ENCODE measurements around the gene FRMD4B. TPM values are rescaled to one million over a fixed set of nuclear protein-coding genes. Genes with fewer than 3 reads are reported as not detected.

FRMD4B gene
- total and polyA plus RNA-seq, 2 experiments from 2014 or later = 6.4 to 12.8 TPM

DNA sequence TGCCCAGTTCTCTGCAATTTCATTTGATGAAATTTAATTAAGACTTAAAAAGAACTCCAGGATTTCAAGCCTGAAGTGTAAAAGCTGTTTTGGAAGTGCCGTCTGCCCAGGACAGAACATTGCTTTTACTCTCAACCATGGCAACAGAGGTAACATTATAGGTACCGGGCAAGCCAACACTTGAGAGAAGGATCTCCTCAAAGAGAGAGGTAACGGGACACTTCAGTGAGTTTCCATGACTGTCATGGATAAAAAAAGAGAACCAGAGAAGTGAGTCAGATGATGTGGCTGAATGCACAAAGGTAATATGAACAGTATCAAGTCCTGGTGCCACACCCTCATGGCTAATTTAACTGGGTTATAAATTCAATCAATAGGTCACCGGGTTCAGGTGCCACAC is 133.3 kb downstream of the FRMD4B start (continued):
- TF ChIP-seq, protein P1, sequence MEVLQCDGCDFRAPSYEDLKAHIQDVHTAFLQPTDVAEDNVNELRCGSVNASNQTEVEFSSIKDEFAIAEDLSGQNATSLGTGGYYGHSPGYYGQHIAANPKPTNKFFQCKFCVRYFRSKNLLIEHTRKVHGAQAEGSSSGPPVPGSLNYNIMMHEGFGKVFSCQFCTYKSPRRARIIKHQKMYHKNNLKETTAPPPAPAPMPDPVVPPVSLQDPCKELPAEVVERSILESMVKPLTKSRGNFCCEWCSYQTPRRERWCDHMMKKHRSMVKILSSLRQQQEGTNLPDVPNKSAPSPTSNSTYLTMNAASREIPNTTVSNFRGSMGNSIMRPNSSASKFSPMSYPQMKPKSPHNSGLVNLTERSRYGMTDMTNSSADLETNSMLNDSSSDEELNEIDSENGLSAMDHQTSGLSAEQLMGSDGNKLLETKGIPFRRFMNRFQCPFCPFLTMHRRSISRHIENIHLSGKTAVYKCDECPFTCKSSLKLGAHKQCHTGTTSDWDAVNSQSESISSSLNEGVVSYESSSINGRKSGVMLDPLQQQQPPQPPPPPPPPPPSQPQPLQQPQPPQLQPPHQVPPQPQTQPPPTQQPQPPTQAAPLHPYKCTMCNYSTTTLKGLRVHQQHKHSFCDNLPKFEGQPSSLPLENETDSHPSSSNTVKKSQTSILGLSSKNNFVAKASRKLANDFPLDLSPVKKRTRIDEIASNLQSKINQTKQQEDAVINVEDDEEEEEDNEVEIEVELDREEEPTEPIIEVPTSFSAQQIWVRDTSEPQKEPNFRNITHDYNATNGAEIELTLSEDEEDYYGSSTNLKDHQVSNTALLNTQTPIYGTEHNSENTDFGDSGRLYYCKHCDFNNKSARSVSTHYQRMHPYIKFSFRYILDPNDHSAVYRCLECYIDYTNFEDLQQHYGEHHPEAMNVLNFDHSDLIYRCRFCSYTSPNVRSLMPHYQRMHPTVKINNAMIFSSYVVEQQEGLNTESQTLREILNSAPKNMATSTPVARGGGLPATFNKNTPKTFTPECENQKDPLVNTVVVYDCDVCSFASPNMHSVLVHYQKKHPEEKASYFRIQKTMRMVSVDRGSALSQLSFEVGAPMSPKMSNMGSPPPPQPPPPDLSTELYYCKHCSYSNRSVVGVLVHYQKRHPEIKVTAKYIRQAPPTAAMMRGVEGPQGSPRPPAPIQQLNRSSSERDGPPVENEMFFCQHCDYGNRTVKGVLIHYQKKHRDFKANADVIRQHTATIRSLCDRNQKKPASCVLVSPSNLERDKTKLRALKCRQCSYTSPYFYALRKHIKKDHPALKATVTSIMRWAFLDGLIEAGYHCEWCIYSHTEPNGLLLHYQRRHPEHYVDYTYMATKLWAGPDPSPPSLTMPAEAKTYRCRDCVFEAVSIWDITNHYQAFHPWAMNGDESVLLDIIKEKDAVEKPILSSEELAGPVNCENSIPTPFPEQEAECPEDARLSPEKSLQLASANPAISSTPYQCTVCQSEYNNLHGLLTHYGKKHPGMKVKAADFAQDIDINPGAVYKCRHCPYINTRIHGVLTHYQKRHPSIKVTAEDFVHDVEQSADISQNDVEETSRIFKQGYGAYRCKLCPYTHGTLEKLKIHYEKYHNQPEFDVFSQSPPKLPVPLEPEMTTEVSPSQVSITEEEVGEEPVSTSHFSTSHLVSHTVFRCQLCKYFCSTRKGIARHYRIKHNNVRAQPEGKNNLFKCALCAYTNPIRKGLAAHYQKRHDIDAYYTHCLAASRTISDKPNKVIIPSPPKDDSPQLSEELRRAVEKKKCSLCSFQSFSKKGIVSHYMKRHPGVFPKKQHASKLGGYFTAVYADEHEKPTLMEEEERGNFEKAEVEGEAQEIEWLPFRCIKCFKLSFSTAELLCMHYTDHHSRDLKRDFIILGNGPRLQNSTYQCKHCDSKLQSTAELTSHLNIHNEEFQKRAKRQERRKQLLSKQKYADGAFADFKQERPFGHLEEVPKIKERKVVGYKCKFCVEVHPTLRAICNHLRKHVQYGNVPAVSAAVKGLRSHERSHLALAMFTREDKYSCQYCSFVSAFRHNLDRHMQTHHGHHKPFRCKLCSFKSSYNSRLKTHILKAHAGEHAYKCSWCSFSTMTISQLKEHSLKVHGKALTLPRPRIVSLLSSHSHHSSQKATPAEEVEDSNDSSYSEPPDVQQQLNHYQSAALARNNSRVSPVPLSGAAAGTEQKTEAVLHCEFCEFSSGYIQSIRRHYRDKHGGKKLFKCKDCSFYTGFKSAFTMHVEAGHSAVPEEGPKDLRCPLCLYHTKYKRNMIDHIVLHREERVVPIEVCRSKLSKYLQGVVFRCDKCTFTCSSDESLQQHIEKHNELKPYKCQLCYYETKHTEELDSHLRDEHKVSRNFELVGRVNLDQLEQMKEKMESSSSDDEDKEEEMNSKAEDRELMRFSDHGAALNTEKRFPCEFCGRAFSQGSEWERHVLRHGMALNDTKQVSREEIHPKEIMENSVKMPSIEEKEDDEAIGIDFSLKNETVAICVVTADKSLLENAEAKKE (CRISPR knock-in tag; IDR thresholded peaks at IDR 0.05) = no peak

DNA sequence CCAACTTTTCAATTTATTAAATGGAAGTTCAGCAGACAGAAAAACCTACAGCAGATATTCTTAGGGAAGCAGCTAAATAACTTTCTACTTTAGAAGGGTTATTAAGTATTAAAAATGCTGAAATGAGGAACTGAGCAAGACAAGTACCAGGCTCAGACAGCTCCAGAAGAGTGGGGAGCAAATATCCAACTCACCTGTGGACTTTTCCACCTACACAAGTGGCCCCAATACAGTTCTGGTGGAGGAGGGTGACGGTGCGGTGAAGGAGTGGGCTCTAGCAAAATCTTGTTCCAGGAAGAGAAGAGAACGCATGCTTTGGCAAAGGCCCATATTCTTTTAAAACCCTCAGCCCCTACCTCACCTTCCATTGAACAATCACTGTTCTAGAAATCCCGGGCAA is 133.7 kb downstream of the FRMD4B start:
- no peak for ATAC-seq
- H3F3A ChIP-seq (replicated peaks; ENCODE audit: low read depth) = no peaks in the 10 kb centered on the region
- H3K4me2 ChIP-seq = no peak overlapping the region
- no peaks in the 10 kb centered on the region for H3K9me2 ChIP-seq (ENCODE audit: insufficient read depth)
- no peaks in the 10 kb centered on the region for H4K20me1 ChIP-seq (replicated peaks; ENCODE audit: insufficient read depth)
- peaks cover 22% of the 10 kb centered on the region for H3K4me1 ChIP-seq (ENCODE audit: insufficient read depth)
- H3K36me3 Mint-ChIP-seq (ENCODE audit: low read depth) = no peaks in the 10 kb centered on the region
- H3K79me2 ChIP-seq (replicated peaks; ENCODE audit: insufficient read depth) = no peaks in the 10 kb centered on the region
- peaks cover 53% of the 10 kb centered on the region for H3K27me3 ChIP-seq (ENCODE audit: insufficient read depth)
- H3K27ac Mint-ChIP-seq = no peak overlapping the region
- no peak overlapping the region for H3K4me3 Mint-ChIP-seq
- H3K9me3 Mint-ChIP-seq = no peaks in the 10 kb centered on the region
- H3K27ac ChIP-seq (ENCODE audit: low read depth) = no peak overlapping the region
- no peak overlapping the region for H3K4me3 ChIP-seq
- no peak for DNase-seq (ENCODE audit: low spot score)
- H3K36me3 ChIP-seq (ENCODE audit: insufficient read depth) = no peaks in the 10 kb centered on the region
- TF ChIP-seq POLR2AphosphoS5 (IDR thresholded peaks at IDR 0.05; ENCODE audit: low read depth) (no peak), ZNF114 (CRISPR knock-in tag; IDR thresholded peaks at IDR 0.05) (no peak)
- H3K27me3 Mint-ChIP-seq (ENCODE audit: insufficient read depth, low read depth, poor library complexity) = peaks cover 17% of the 10 kb centered on the region
- H3K4me1 Mint-ChIP-seq = peaks cover 41% of the 10 kb centered on the region
- no peak overlapping the region for H2AFZ ChIP-seq

DNA sequence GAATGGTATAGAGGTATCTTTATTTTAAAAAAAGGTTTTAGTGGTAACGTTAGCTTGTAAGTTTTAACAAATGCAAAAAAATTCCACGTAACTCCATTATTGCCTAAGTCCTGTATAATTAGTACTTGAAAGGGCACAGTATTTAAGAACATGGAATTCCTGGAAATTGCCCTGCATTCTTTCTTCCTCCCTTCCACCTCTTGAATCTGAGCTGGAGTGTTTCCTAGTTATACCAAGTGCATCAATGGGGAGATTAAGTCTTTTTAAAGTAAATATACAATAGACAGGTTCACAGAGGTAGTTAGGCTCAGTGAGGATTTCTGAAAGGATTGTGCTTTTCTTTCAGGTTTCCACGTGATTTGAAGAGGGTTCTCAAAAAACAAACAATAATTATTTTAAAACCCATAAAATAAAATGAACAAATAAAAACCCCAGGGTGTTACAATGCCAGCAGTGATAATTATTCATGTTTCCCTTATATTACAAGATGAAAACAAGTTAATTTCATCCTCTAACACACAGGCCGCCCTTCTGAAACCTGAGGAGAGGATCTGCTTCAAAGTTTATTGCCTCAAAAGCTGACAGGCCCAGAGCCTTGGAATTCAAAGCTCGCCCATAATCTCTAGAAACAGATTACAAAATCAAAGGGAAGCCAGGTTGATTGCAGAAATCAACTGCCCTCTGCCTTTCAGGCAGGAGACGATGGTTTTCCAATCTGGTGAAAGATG is 134.6 kb downstream of the FRMD4B start:
- Histone ChIP-seq H3K27me3 (ENCODE audit: insufficient read depth) (peaks cover 62% of the 10 kb centered on the region), H3K27ac (ENCODE audit: low read depth) (no peak overlapping the region), H3K79me2 (replicated peaks; ENCODE audit: insufficient read depth) (no peaks in the 10 kb centered on the region), H3K36me3 (ENCODE audit: insufficient read depth) (no peaks in the 10 kb centered on the region), H3K4me3 (no peak overlapping the region), H3K4me2 (no peak overlapping the region), H3F3A (replicated peaks; ENCODE audit: low read depth) (no peaks in the 10 kb centered on the region), H2AFZ (no peak overlapping the region), H3K4me1 (ENCODE audit: insufficient read depth) (peaks cover 22% of the 10 kb centered on the region), H4K20me1 (replicated peaks; ENCODE audit: insufficient read depth) (no peaks in the 10 kb centered on the region), H3K9me2 (ENCODE audit: insufficient read depth) (no peaks in the 10 kb centered on the region)
- DNase-seq (ENCODE audit: low spot score) (no peak), ATAC-seq (no peak)
- Mint-ChIP-seq H3K36me3 (ENCODE audit: low read depth) (no peaks in the 10 kb centered on the region), H3K27ac (no peak overlapping the region), H3K4me3 (no peak overlapping the region), H3K9me3 (no peaks in the 10 kb centered on the region), H3K27me3 (ENCODE audit: insufficient read depth, low read depth, poor library complexity) (peaks cover 24% of the 10 kb centered on the region), H3K4me1 (peaks cover 41% of the 10 kb centered on the region)
- TF ChIP-seq, protein P2, sequence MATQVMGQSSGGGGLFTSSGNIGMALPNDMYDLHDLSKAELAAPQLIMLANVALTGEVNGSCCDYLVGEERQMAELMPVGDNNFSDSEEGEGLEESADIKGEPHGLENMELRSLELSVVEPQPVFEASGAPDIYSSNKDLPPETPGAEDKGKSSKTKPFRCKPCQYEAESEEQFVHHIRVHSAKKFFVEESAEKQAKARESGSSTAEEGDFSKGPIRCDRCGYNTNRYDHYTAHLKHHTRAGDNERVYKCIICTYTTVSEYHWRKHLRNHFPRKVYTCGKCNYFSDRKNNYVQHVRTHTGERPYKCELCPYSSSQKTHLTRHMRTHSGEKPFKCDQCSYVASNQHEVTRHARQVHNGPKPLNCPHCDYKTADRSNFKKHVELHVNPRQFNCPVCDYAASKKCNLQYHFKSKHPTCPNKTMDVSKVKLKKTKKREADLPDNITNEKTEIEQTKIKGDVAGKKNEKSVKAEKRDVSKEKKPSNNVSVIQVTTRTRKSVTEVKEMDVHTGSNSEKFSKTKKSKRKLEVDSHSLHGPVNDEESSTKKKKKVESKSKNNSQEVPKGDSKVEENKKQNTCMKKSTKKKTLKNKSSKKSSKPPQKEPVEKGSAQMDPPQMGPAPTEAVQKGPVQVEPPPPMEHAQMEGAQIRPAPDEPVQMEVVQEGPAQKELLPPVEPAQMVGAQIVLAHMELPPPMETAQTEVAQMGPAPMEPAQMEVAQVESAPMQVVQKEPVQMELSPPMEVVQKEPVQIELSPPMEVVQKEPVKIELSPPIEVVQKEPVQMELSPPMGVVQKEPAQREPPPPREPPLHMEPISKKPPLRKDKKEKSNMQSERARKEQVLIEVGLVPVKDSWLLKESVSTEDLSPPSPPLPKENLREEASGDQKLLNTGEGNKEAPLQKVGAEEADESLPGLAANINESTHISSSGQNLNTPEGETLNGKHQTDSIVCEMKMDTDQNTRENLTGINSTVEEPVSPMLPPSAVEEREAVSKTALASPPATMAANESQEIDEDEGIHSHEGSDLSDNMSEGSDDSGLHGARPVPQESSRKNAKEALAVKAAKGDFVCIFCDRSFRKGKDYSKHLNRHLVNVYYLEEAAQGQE (IDR thresholded peaks at IDR 0.05; ENCODE audit: unreplicated experiment) = no peak
- TF ChIP-seq JUNB (IDR thresholded peaks at IDR 0.05; ENCODE audit: unreplicated experiment) (no peak), CREB1 (CRISPR knock-in tag; IDR thresholded peaks at IDR 0.05; ENCODE audit: low read depth) (no peak), POLR2AphosphoS5 (IDR thresholded peaks at IDR 0.05; ENCODE audit: low read depth) (no peak), EZH2phosphoT487 (IDR thresholded peaks at IDR 0.05; ENCODE audit: unreplicated experiment) (no peak), ZNF331 (CRISPR knock-in tag; IDR thresholded peaks at IDR 0.05; ENCODE audit: low read depth) (no peak), STAT1 (IDR thresholded peaks at IDR 0.05; ENCODE audit: unreplicated experiment) (no peak)
